ENCODE measurements around the gene ESPN. TPM values are rescaled to one million over a fixed set of nuclear protein-coding genes. Genes with fewer than 3 reads are reported as not detected.
"Not testable (repeated sequence)": the region's sequence is repeated elsewhere in the genome, so short reads cannot be mapped to it uniquely, and the experiment has no call there.

The ESPN gene
- total RNA-seq, 1 donor from 2014 or later: 0.36 TPM

GRCh38 chr1:6441586-6441985, 17.0 kb downstream of the ESPN start:
- Mint-ChIP-seq H3K36me3 (ENCODE audit: low read depth, unreplicated experiment) (no peaks in the 10 kb centered on the region), H3K9me3 (ENCODE audit: unreplicated experiment) (no peaks in the 10 kb centered on the region), H3K27me3 (ENCODE audit: unreplicated experiment) (peaks cover 13% of the 10 kb centered on the region), H3K4me3 (ENCODE audit: unreplicated experiment) (no peak overlapping the region), H3K27ac (ENCODE audit: unreplicated experiment) (no peak overlapping the region), H3K4me1 (ENCODE audit: unreplicated experiment) (peaks cover 2% of the 10 kb centered on the region)
- DNase-seq (ENCODE audit: low spot score): no peak
- no peak for TF ChIP-seq CTCF (IDR thresholded peaks at IDR 0.05; ENCODE audit: unreplicated experiment)

GRCh38 chr1:6443339-6444115, 19.0 kb downstream of the ESPN start:
- no peak overlapping the region for H3K27ac Mint-ChIP-seq (ENCODE audit: unreplicated experiment)
- peaks cover 11% of the 10 kb centered on the region for H3K27me3 Mint-ChIP-seq (ENCODE audit: unreplicated experiment)
- no peaks in the 10 kb centered on the region for H3K36me3 Mint-ChIP-seq (ENCODE audit: low read depth, unreplicated experiment)
- no peak for DNase-seq (ENCODE audit: low spot score)
- TF ChIP-seq CTCF (IDR thresholded peaks at IDR 0.05; ENCODE audit: unreplicated experiment): no peak
- H3K4me3 Mint-ChIP-seq (ENCODE audit: unreplicated experiment): no peak overlapping the region
- H3K4me1 Mint-ChIP-seq (ENCODE audit: unreplicated experiment): peaks cover 2% of the 10 kb centered on the region
- H3K9me3 Mint-ChIP-seq (ENCODE audit: unreplicated experiment): no peaks in the 10 kb centered on the region

GRCh38 chr1:6444377-6444776, 19.8 kb downstream of the ESPN start:
- DNase-seq (ENCODE audit: low spot score): no peak
- H3K4me3 Mint-ChIP-seq (ENCODE audit: unreplicated experiment): no peak overlapping the region
- no peak for TF ChIP-seq CTCF (IDR thresholded peaks at IDR 0.05; ENCODE audit: unreplicated experiment)
- H3K27ac Mint-ChIP-seq (ENCODE audit: unreplicated experiment): no peak overlapping the region
- no peaks in the 10 kb centered on the region for H3K9me3 Mint-ChIP-seq (ENCODE audit: unreplicated experiment)
- H3K36me3 Mint-ChIP-seq (ENCODE audit: low read depth, unreplicated experiment): peaks cover under 1% of the 10 kb centered on the region
- peaks cover 14% of the 10 kb centered on the region for H3K27me3 Mint-ChIP-seq (ENCODE audit: unreplicated experiment)
- peaks cover 4% of the 10 kb centered on the region for H3K4me1 Mint-ChIP-seq (ENCODE audit: unreplicated experiment)

- no peak overlapping the region for H3K4me3 Mint-ChIP-seq (ENCODE audit: unreplicated experiment)
- H3K36me3 Mint-ChIP-seq (ENCODE audit: low read depth, unreplicated experiment): peaks cover 4% of the 10 kb centered on the region
- H3K9me3 Mint-ChIP-seq (ENCODE audit: unreplicated experiment): no peaks in the 10 kb centered on the region
- H3K27ac Mint-ChIP-seq (ENCODE audit: unreplicated experiment): no peak overlapping the region
- TF ChIP-seq CTCF (IDR thresholded peaks at IDR 0.05; ENCODE audit: unreplicated experiment): peak; percentile 61
- peaks cover 7% of the 10 kb centered on the region for H3K4me1 Mint-ChIP-seq (ENCODE audit: unreplicated experiment)
- peaks cover 11% of the 10 kb centered on the region for H3K27me3 Mint-ChIP-seq (ENCODE audit: unreplicated experiment)
- peak; percentile 60 for DNase-seq (ENCODE audit: low spot score)
These were observed 20.6 kb downstream of the ESPN start for GRCh38 chr1:6445062-6445763.

GRCh38 chr1:6445929-6446328, 21.4 kb downstream of the ESPN start:
- peaks cover 14% of the 10 kb centered on the region for H3K27me3 Mint-ChIP-seq (ENCODE audit: unreplicated experiment)
- H3K27ac Mint-ChIP-seq (ENCODE audit: unreplicated experiment); H3K4me1 Mint-ChIP-seq (ENCODE audit: unreplicated experiment); H3K9me3 Mint-ChIP-seq (ENCODE audit: unreplicated experiment); DNase-seq (ENCODE audit: low spot score); H3K4me3 Mint-ChIP-seq (ENCODE audit: unreplicated experiment); H3K36me3 Mint-ChIP-seq (ENCODE audit: low read depth, unreplicated experiment): not testable (repeated sequence)
